ENCODE results near the gene NPPC. TPM values are rescaled to one million over a fixed set of nuclear protein-coding genes. Genes with fewer than 3 reads are reported as not detected.

The NPPC gene
- polyA plus RNA-seq, 2 of the 4 experiments (the other 2 are of a cell fraction): not detected

DNA sequence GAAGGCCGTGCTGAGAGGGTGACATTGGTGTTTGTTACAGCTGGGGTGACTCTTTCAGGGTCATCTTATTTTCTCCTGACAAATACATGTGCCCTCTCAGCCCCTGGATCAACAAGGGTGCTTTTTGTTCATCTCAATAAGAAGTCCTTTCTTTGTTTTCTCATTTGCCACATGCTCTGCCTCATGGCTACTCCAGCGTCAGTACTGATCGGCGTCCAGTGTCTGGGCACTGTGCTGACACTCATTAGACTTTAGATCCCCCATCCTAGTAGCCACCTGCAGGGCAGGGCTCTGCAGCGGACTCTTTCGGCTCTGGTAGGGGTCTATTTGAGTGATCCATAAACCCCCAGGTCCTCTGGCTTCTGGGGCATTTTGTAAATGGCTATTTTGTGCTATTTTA, 38.4 kb downstream of the NPPC start:
- POLR2A ChIA-PET: no interaction called here
- H3K4me3 ChIP-seq: no peak overlapping the region
- DNase-seq (ENCODE audit: low read depth in 1 of 2, low spot score in 1 of 2): no peak
- CTCF ChIA-PET: no interaction called here
- H3K27ac ChIP-seq: no peak overlapping the region
- no peak overlapping the region for H3K4me2 ChIP-seq
- 72% methylated on average over 6 of the region's 6 CpGs for WGBS (ENCODE audit: missing lambda C conversion rate)
- FAIRE-seq: no peak
- TF ChIP-seq EHF (CRISPR knock-in tag; IDR thresholded peaks at IDR 0.05): no peak
- no peak for TF ChIP-seq CBX2 (IDR thresholded peaks at IDR 0.05; ENCODE audit: borderline replicate concordance, low read depth)
- TF ChIP-seq, protein P1, sequence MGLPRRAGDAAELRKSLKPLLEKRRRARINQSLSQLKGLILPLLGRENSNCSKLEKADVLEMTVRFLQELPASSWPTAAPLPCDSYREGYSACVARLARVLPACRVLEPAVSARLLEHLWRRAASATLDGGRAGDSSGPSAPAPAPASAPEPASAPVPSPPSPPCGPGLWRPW (IDR thresholded peaks at IDR 0.05): no peak
- no peak for TF ChIP-seq SMC3 (IDR thresholded peaks at IDR 0.05)
- no peak for TF ChIP-seq KDM5A (IDR thresholded peaks at IDR 0.05)
- TF ChIP-seq, protein P2, sequence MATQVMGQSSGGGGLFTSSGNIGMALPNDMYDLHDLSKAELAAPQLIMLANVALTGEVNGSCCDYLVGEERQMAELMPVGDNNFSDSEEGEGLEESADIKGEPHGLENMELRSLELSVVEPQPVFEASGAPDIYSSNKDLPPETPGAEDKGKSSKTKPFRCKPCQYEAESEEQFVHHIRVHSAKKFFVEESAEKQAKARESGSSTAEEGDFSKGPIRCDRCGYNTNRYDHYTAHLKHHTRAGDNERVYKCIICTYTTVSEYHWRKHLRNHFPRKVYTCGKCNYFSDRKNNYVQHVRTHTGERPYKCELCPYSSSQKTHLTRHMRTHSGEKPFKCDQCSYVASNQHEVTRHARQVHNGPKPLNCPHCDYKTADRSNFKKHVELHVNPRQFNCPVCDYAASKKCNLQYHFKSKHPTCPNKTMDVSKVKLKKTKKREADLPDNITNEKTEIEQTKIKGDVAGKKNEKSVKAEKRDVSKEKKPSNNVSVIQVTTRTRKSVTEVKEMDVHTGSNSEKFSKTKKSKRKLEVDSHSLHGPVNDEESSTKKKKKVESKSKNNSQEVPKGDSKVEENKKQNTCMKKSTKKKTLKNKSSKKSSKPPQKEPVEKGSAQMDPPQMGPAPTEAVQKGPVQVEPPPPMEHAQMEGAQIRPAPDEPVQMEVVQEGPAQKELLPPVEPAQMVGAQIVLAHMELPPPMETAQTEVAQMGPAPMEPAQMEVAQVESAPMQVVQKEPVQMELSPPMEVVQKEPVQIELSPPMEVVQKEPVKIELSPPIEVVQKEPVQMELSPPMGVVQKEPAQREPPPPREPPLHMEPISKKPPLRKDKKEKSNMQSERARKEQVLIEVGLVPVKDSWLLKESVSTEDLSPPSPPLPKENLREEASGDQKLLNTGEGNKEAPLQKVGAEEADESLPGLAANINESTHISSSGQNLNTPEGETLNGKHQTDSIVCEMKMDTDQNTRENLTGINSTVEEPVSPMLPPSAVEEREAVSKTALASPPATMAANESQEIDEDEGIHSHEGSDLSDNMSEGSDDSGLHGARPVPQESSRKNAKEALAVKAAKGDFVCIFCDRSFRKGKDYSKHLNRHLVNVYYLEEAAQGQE (IDR thresholded peaks at IDR 0.05): no peak
- TF ChIP-seq POLR2AphosphoS2 (conservative IDR thresholded peaks at IDR 0.05; ENCODE audit: low read length): no peak
- no peak for TF ChIP-seq JUN (IDR thresholded peaks at IDR 0.05)
- no peak for TF ChIP-seq HEYL (CRISPR knock-in tag; IDR thresholded peaks at IDR 0.05)
- no peak for TF ChIP-seq CBX8 (IDR thresholded peaks at IDR 0.05)
- no peak for TF ChIP-seq MAZ (IDR thresholded peaks at IDR 0.05; ENCODE audit: borderline replicate concordance, low read depth, low read length)
- TF ChIP-seq CHD2 (IDR thresholded peaks at IDR 0.05; ENCODE audit: low read length, partially characterized antibody): no peak
- no peak for TF ChIP-seq RCOR1 (IDR thresholded peaks at IDR 0.05; ENCODE audit: low read depth, low read length)
- no peak for TF ChIP-seq HOXB5 (CRISPR knock-in tag; IDR thresholded peaks at IDR 0.05)
- no peak for TF ChIP-seq MYC (IDR thresholded peaks at IDR 0.05; ENCODE audit: borderline replicate concordance, low read length)
- TF ChIP-seq, protein P3, sequence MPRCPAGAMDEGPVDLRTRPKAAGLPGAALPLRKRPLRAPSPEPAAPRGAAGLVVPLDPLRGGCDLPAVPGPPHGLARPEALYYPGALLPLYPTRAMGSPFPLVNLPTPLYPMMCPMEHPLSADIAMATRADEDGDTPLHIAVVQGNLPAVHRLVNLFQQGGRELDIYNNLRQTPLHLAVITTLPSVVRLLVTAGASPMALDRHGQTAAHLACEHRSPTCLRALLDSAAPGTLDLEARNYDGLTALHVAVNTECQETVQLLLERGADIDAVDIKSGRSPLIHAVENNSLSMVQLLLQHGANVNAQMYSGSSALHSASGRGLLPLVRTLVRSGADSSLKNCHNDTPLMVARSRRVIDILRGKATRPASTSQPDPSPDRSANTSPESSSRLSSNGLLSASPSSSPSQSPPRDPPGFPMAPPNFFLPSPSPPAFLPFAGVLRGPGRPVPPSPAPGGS (IDR thresholded peaks at IDR 0.05): no peak
- no peak for TF ChIP-seq RARB (CRISPR knock-in tag; IDR thresholded peaks at IDR 0.05)
- TF ChIP-seq ESRRA (IDR thresholded peaks at IDR 0.05; ENCODE audit: borderline replicate concordance, low read length): no peak
- TF ChIP-seq TFCP2L1 (CRISPR knock-in tag; IDR thresholded peaks at IDR 0.05): no peak
- no peak for TF ChIP-seq CHD4 (IDR thresholded peaks at IDR 0.05; ENCODE audit: borderline replicate concordance)
- no peaks in the 10 kb centered on the region for H3K4me1 ChIP-seq
- no peak for ATAC-seq
- H3K9me3 ChIP-seq: peaks cover 8% of the 10 kb centered on the region; the same call in 2 of the 3 replicates

DNA sequence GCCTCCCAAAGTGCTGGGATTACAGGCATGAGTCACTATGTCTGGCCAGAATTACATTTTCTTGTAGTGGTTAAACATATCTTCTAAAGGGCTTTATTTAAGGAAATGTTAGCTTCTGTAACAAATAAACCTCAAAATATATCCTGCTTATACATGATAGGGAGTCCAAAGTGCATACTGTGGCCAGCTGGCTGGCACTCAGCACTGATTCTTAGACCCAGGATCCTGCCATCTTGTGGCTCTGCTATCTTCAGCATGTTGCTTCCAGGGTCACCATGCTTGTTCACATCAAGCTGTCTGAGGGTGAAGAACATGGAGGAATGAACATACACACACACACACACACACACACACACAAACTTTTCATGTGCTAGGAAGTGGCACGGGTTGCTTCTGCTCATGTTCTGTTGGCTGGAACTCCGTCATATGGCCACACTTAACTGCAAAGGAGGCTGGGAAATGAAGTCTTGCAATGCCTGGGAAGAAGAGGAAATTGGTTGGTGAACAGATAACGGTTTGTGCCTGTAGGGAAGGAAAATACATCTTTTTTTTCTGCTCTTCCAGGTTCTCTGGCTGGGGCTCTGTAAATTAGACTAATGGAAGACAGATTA, 40.0 kb downstream of the NPPC start:
- ChIA-PET POLR2A (no interaction called here), CTCF (interaction anchor here (0.6 to 4.1 kb wide), 5 partner anchors 12 to 638 kb away, joined by 3 to 27 read pairs (median 4); no protein-coding TSS in a partner anchor)
- H3K4me3 ChIP-seq: no peak overlapping the region
- H3K4me1 ChIP-seq: no peaks in the 10 kb centered on the region
- no peak for TF ChIP-seq NFE2L2 (conservative IDR thresholded peaks at IDR 0.05; ENCODE audit: low read length)
- no peak for TF ChIP-seq POLR2A (IDR thresholded peaks at IDR 0.05; ENCODE audit: low read length)
- no peak for TF ChIP-seq HOXA7 (CRISPR knock-in tag; IDR thresholded peaks at IDR 0.05)
- no peak for TF ChIP-seq PHF8 (IDR thresholded peaks at IDR 0.05; ENCODE audit: borderline replicate concordance, low read depth)
- TF ChIP-seq NR3C1 (IDR thresholded peaks at IDR 0.05): no peak
- TF ChIP-seq, protein P4, sequence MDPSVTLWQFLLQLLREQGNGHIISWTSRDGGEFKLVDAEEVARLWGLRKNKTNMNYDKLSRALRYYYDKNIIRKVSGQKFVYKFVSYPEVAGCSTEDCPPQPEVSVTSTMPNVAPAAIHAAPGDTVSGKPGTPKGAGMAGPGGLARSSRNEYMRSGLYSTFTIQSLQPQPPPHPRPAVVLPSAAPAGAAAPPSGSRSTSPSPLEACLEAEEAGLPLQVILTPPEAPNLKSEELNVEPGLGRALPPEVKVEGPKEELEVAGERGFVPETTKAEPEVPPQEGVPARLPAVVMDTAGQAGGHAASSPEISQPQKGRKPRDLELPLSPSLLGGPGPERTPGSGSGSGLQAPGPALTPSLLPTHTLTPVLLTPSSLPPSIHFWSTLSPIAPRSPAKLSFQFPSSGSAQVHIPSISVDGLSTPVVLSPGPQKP (IDR thresholded peaks at IDR 0.05; ENCODE audit: low read depth, low read length): no peak
- no peak for TF ChIP-seq KDM1A (IDR thresholded peaks at IDR 0.05; ENCODE audit: low read depth)
- TF ChIP-seq EHMT2 (IDR thresholded peaks at IDR 0.05; ENCODE audit: low read depth): no peak
- no peak for TF ChIP-seq MAZ (IDR thresholded peaks at IDR 0.05; ENCODE audit: borderline replicate concordance, low read depth, low read length)
- TF ChIP-seq RAD21 (conservative IDR thresholded peaks at IDR 0.05 in 1 of 2, IDR thresholded peaks at IDR 0.05 in 1 of 2): no peak
- TF ChIP-seq SREBF2 (IDR thresholded peaks at IDR 0.05): no peak
- no peak for TF ChIP-seq HOXB5 (CRISPR knock-in tag; IDR thresholded peaks at IDR 0.05)
- no peak for TF ChIP-seq SMC3 (IDR thresholded peaks at IDR 0.05)
- no peak for TF ChIP-seq HDAC2 (IDR thresholded peaks at IDR 0.05)
- no peak overlapping the region for H3K4me2 ChIP-seq
- ATAC-seq (no peak), DNase-seq (ENCODE audit: low read depth in 1 of 2, low spot score in 1 of 2) (no peak), FAIRE-seq (no peak)
- H3K27ac ChIP-seq: no peak overlapping the region
- WGBS (ENCODE audit: missing lambda C conversion rate): 14% methylated on average over 3 of the region's 3 CpGs
- peaks cover 8% of the 10 kb centered on the region; the same call in 2 of the 3 replicates for H3K9me3 ChIP-seq

Measured in A549 (cell line).